ENCODE data around the gene PLCH1.

GRCh38 chr3:155553780-155554179, 191.1 kb downstream of the PLCH1 start:
- no peak for TF ChIP-seq CTCF (tag by site-specific recombination; IDR thresholded peaks at IDR 0.05)
- TF ChIP-seq ZNF114 (tag by site-specific recombination; IDR thresholded peaks at IDR 0.05): no peak
